Neural progenitor cell (in vitro differentiated cells): ENCODE results near the gene BCAR1.
"Not testable (repeated sequence)": the region's sequence is repeated elsewhere in the genome, so short reads cannot be mapped to it uniquely, and the experiment has no call there.

ENCODE experiments used
- CTCF ChIP-seq: fragments of 200-600 bp; sonication (generic); IDR thresholded peaks from 2 replicates; pipeline ENCODE4 v1.5.1; 2017; ENCODE audit warnings: antibody characterized with exemption, mild to moderate bottlenecking
- EZH2 ChIP-seq: fragments of 200-600 bp; sonication (generic); IDR thresholded peaks from 2 replicates; pipeline ENCODE4 v1.6.1; 2017; ENCODE audit warnings: antibody characterized with exemption, mild to moderate bottlenecking, moderate library complexity
- EZH2phosphoT487 ChIP-seq: fragments of 200-600 bp; sonication (generic); IDR thresholded peaks from 2 replicates; pipeline ENCODE4 v1.6.1; 2017; ENCODE audit warnings: antibody characterized with exemption

- not testable (repeated sequence) for TF ChIP-seq CTCF, EZH2phosphoT487, EZH2
These were observed 46.0 kb downstream of the BCAR1 start for GRCh38 chr16:75205438-75205837.
